ENCODE data around the gene MTFMT. TPM values are rescaled to one million over a fixed set of nuclear protein-coding genes. Genes with fewer than 3 reads are reported as not detected.
A peak's percentile ranks its signal among the peaks of the same experiment; 100 is the strongest.

The MTFMT gene
- total and polyA plus RNA-seq, 2 of the 13 experiments (the other 11 are each of a cell fraction or from before 2014, with no cell fraction given), result 9.9 to 23.2 TPM

GRCh38 chr15:65062061-65062460 lies 32.6 kb upstream of the MTFMT start:
- DNase-seq (ENCODE audit: low spot score), result no peak
- Histone ChIP-seq H3K79me2 (ENCODE audit: insufficient read depth, low read length) (no peaks in the 10 kb centered on the region), H3K4me2 (ENCODE audit: low read depth, low read length) (no peak overlapping the region), H4K20me1 (ENCODE audit: insufficient read depth, low read length) (no peaks in the 10 kb centered on the region), H3K9me3 (ENCODE audit: low read length) (no peaks in the 10 kb centered on the region), H3K36me3 (replicated peaks in 1 of 2; ENCODE audit: control insufficient read depth in 1 of 2, insufficient read depth in 2 of 2, low read length in 2 of 2) (no peaks in the 10 kb centered on the region), H3K4me1 (ENCODE audit: insufficient read depth, low read length) (peaks cover 84% of the 10 kb centered on the region), H3K4me3 (replicated peaks in 1 of 3; ENCODE audit: insufficient read depth in 1 of 3, low read depth in 2 of 3, low read length in 3 of 3) (no peak overlapping the region), H2AFZ (ENCODE audit: low read length) (no peak overlapping the region), H3K27me3 (ENCODE audit: control insufficient read depth in 1 of 2, insufficient read depth in 2 of 2, low read length in 2 of 2) (peaks cover 0 to 19% of the 10 kb centered on the region in 2 experiments; a peak in 2 of 5 replicates), H3K9ac (ENCODE audit: insufficient read depth, low read depth, low read length) (no peak overlapping the region), H3K27ac (ENCODE audit: extremely low read length, insufficient read depth, low read length) (no peak overlapping the region)
- no peak for ATAC-seq
- CTCF ChIA-PET (ENCODE audit: low intra/inter-chr PET ratio, low total read pairs), result no interaction called here
- no peak for FAIRE-seq
- no TSS peak for BruUV-seq (replicated peaks)
- intact Hi-C loops (cut with micrococcal nuclease; ENCODE audit: unreplicated experiment), result no loop called here
- in situ Hi-C loops (cut with HindIII; ENCODE audit: extremely low pct_ligation_motif_present, low pct_unique_long_range_greater_than_20kb), result no loop called here
- WGBS (ENCODE audit: low lambda C conversion rate), result 28% methylated on average over 2 of the region's 5 CpGs
- POLR2A ChIA-PET, result interaction anchor here (0.6 to 1.0 kb wide), 2 partner anchors 15 to 27 kb away, joined by 3 to 4 read pairs; no protein-coding TSS in a partner anchor
- peak; percentile 36; the same call in 1 of the 2 replicates for TF ChIP-seq ZNF629 (CRISPR knock-in tag; conservative IDR thresholded peaks at IDR 0.05)
- TF ChIP-seq, protein P1, sequence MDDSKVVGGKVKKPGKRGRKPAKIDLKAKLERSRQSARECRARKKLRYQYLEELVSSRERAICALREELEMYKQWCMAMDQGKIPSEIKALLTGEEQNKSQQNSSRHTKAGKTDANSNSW (CRISPR knock-in tag; IDR thresholded peaks at IDR 0.05; ENCODE audit: borderline replicate concordance), result no peak

DNA sequence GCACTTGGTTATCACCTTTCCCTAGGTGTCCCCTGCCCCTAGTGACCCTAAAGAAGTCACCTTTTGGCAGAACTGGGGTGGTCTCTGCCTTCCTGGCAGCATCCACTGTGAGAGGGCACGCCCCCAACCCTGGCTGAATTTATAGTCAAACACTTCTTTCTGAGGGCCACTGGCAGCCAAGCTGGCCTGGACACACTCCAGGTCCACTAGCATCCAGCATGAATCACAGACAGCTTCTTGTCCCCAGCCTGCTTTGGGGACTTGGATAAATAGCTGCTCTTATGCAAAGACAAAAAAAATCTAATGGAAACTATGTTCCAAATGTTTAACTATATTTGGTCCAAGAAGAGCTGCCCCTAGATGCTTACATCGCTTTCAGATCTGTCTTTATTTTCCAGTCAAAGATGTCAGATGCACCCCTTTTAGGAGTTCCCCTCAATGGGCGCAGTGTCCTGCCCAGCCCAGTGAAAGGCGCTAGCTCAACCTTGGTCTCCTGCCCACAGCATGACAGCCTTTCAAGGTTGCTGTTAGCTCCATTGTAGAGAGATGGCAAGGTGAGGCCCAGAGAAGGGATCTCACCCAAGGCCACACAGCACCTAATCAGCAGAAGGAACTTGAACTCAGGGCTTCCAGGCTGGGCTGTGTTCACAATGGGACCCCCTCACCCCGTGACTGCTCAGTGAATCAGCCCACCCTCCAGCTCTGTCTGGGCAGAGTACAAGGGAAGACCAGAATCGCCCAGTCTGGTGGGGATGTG lies 31.4 kb upstream of the MTFMT start:
- no peak overlapping the region for H3K9ac ChIP-seq (ENCODE audit: insufficient read depth, low read depth, low read length)
- FAIRE-seq (no peak), DNase-seq (ENCODE audit: low spot score) (no peak), ATAC-seq (no peak)
- ChIA-PET POLR2A (no interaction called here), CTCF (ENCODE audit: low intra/inter-chr PET ratio, low total read pairs) (no interaction called here)
- H3K4me3 ChIP-seq (replicated peaks in 1 of 3; ENCODE audit: insufficient read depth in 1 of 3, low read depth in 2 of 3, low read length in 3 of 3), result no peak overlapping the region
- no peaks in the 10 kb centered on the region for H3K9me3 ChIP-seq (ENCODE audit: low read length)
- H3K27ac ChIP-seq (ENCODE audit: extremely low read length, insufficient read depth, low read length), result no peak overlapping the region
- WGBS (ENCODE audit: low lambda C conversion rate), result 73% methylated on average over 5 of the region's 6 CpGs
- H3K36me3 ChIP-seq (replicated peaks in 1 of 2; ENCODE audit: control insufficient read depth in 1 of 2, insufficient read depth in 2 of 2, low read length in 2 of 2), result no peaks in the 10 kb centered on the region
- TF ChIP-seq ZMYM3 (CRISPR knock-in tag; IDR thresholded peaks at IDR 0.05) (0 out of 2 replicates have a peak, but pooled peaks have one; percentile 28), ZNF768 (CRISPR knock-in tag; IDR thresholded peaks at IDR 0.05) (peak; percentile 85), MAX (IDR thresholded peaks at IDR 0.05) (no peak), ZNF629 (CRISPR knock-in tag; conservative IDR thresholded peaks at IDR 0.05) (peak; percentile 75)
- no peaks in the 10 kb centered on the region for H3K79me2 ChIP-seq (ENCODE audit: insufficient read depth, low read length)
- H4K20me1 ChIP-seq (ENCODE audit: insufficient read depth, low read length), result no peaks in the 10 kb centered on the region
- in situ Hi-C loops (cut with HindIII; ENCODE audit: extremely low pct_ligation_motif_present, low pct_unique_long_range_greater_than_20kb) (no loop called here), intact Hi-C loops (cut with micrococcal nuclease; ENCODE audit: unreplicated experiment) (no loop called here)
- no peak overlapping the region for H3K4me2 ChIP-seq (ENCODE audit: low read depth, low read length)
- peaks cover 0 to 15% of the 10 kb centered on the region in 2 experiments; a peak in 2 of 5 replicates for H3K27me3 ChIP-seq (ENCODE audit: control insufficient read depth in 1 of 2, insufficient read depth in 2 of 2, low read length in 2 of 2)
- peaks cover 84% of the 10 kb centered on the region for H3K4me1 ChIP-seq (ENCODE audit: insufficient read depth, low read length)
- no peak overlapping the region for H2AFZ ChIP-seq (ENCODE audit: low read length)
- BruUV-seq (replicated peaks), result no TSS peak
